Measurements from ENCODE around the gene NELL2. TPM values are rescaled to one million over a fixed set of nuclear protein-coding genes. Genes with fewer than 3 reads are reported as not detected.

NELL2 gene
- polyA plus RNA-seq, 3 donors: 0.09 to 0.98 (median 0.39) TPM

GRCh38 chr12:44570036-44570583, 306.0 kb downstream of the NELL2 start:
- Histone ChIP-seq H3K4me3 (replicated peaks in 1 of 3; ENCODE audit: low read depth in 2 of 3, low read length in 3 of 3) (no peak overlapping the region), H3K4me1 (ENCODE audit: control insufficient read depth in 1 of 2, insufficient read depth in 2 of 2, low read length in 2 of 2) (no peaks in the 10 kb centered on the region), H3K9me3 (replicated peaks in 1 of 2; ENCODE audit: control insufficient read depth in 1 of 2, insufficient read depth in 1 of 2, low read length in 2 of 2) (no peaks in the 10 kb centered on the region), H3K4me2 (replicated peaks; ENCODE audit: extremely low read depth, low read length, poor library complexity, severe bottlenecking) (no peak overlapping the region), H2AFZ (ENCODE audit: insufficient read depth, low read depth, low read length, poor library complexity, severe bottlenecking) (no peak overlapping the region), H3K36me3 (replicated peaks in 1 of 2; ENCODE audit: control insufficient read depth in 1 of 2, insufficient read depth in 2 of 2, low read length in 2 of 2) (no peaks in the 10 kb centered on the region), H3K27me3 (ENCODE audit: control insufficient read depth in 2 of 2, insufficient read depth in 2 of 2, low read length in 2 of 2) (no peaks in the 10 kb centered on the region), H4K20me1 (ENCODE audit: insufficient read depth, low read length) (no peaks in the 10 kb centered on the region), H3K27ac (ENCODE audit: low read depth in 1 of 2, low read length in 2 of 2) (no peak overlapping the region), H3K79me2 (ENCODE audit: insufficient read depth, low read length) (no peaks in the 10 kb centered on the region), H3K9ac (ENCODE audit: insufficient read depth, low read length, poor library complexity, severe bottlenecking) (no peak overlapping the region)
- Mint-ChIP-seq H3K4me3 (no peak overlapping the region), H3K9me3 (no peaks in the 10 kb centered on the region), H3K27me3 (ENCODE audit: low read depth in 3 of 3) (no peaks in the 10 kb centered on the region), H3K4me1 (no peaks in the 10 kb centered on the region), H3K27ac (no peak overlapping the region), H3K36me3 (no peaks in the 10 kb centered on the region)
- WGBS (ENCODE audit: insufficient coverage): no CpG with 5 or more reads among the region's 6 CpGs
- TF ChIP-seq, protein P1, sequence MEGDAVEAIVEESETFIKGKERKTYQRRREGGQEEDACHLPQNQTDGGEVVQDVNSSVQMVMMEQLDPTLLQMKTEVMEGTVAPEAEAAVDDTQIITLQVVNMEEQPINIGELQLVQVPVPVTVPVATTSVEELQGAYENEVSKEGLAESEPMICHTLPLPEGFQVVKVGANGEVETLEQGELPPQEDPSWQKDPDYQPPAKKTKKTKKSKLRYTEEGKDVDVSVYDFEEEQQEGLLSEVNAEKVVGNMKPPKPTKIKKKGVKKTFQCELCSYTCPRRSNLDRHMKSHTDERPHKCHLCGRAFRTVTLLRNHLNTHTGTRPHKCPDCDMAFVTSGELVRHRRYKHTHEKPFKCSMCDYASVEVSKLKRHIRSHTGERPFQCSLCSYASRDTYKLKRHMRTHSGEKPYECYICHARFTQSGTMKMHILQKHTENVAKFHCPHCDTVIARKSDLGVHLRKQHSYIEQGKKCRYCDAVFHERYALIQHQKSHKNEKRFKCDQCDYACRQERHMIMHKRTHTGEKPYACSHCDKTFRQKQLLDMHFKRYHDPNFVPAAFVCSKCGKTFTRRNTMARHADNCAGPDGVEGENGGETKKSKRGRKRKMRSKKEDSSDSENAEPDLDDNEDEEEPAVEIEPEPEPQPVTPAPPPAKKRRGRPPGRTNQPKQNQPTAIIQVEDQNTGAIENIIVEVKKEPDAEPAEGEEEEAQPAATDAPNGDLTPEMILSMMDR (IDR thresholded peaks at IDR 0.05): no peak
- DNase-seq: no peak
- intact Hi-C loops (cut with micrococcal nuclease): no loop called here

DNA sequence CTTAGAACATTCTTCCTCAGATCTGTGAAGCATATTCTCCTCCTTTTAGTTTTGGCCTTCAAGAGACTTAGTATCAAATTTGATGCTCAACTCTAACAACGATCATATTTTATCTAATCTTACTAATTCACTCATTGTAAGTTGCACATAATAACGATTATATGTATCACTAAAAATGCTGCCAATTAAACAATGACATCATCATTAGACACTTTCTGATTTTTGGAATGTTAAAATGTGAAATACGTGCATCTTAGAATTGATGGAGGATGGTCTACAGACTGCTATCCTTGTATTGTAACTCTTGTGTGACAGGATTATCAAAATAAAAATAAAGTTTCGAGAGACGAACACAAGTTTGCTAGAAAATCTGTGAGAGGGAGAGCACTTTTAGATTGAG, 311.0 kb downstream of the NELL2 start:
- Mint-ChIP-seq H3K36me3 (no peaks in the 10 kb centered on the region), H3K27ac (no peak overlapping the region)
- H3K27me3 ChIP-seq (ENCODE audit: control insufficient read depth in 2 of 2, insufficient read depth in 2 of 2, low read length in 2 of 2): no peaks in the 10 kb centered on the region

More for the DNA sequence above, 311.0 kb downstream of the NELL2 start:
- H3K79me2 ChIP-seq (ENCODE audit: insufficient read depth, low read length): no peaks in the 10 kb centered on the region
- H3K9me3 ChIP-seq (replicated peaks in 1 of 2; ENCODE audit: control insufficient read depth in 1 of 2, insufficient read depth in 1 of 2, low read length in 2 of 2): no peaks in the 10 kb centered on the region
- 92% methylated on average over 2 of the region's 5 CpGs for WGBS (ENCODE audit: insufficient coverage)
- no peak overlapping the region for H3K27ac ChIP-seq (ENCODE audit: low read depth in 1 of 2, low read length in 2 of 2)
- DNase-seq: no peak
- H3K4me1 Mint-ChIP-seq: no peaks in the 10 kb centered on the region
- no peaks in the 10 kb centered on the region for H4K20me1 ChIP-seq (ENCODE audit: insufficient read depth, low read length)
- H3K36me3 ChIP-seq (replicated peaks in 1 of 2; ENCODE audit: control insufficient read depth in 1 of 2, insufficient read depth in 2 of 2, low read length in 2 of 2): no peaks in the 10 kb centered on the region
- H3K4me3 ChIP-seq (replicated peaks in 1 of 3; ENCODE audit: low read depth in 2 of 3, low read length in 3 of 3): no peak overlapping the region
- H3K9ac ChIP-seq (ENCODE audit: insufficient read depth, low read length, poor library complexity, severe bottlenecking): no peak overlapping the region
- no peaks in the 10 kb centered on the region for H3K4me1 ChIP-seq (ENCODE audit: control insufficient read depth in 1 of 2, insufficient read depth in 2 of 2, low read length in 2 of 2)
- no peak overlapping the region for H2AFZ ChIP-seq (ENCODE audit: insufficient read depth, low read depth, low read length, poor library complexity, severe bottlenecking)
- TF ChIP-seq, protein P1 (IDR thresholded peaks at IDR 0.05): no peak
- intact Hi-C loops (cut with micrococcal nuclease): no loop called here
- no peak overlapping the region for H3K4me3 Mint-ChIP-seq
- peaks cover 0 to 10% (median under 1%) of the 10 kb centered on the region in 7 donors for H3K9me3 Mint-ChIP-seq
- no peak overlapping the region for H3K4me2 ChIP-seq (replicated peaks; ENCODE audit: extremely low read depth, low read length, poor library complexity, severe bottlenecking)
- no peaks in the 10 kb centered on the region for H3K27me3 Mint-ChIP-seq (ENCODE audit: low read depth in 3 of 3)

All from CD14-positive monocyte (primary cell).